Measurements from ENCODE around the gene GALR2.
"Not testable (repeated sequence)": the region's sequence is repeated elsewhere in the genome, so short reads cannot be mapped to it uniquely, and the experiment has no call there.

GALR2 gene

DNA sequence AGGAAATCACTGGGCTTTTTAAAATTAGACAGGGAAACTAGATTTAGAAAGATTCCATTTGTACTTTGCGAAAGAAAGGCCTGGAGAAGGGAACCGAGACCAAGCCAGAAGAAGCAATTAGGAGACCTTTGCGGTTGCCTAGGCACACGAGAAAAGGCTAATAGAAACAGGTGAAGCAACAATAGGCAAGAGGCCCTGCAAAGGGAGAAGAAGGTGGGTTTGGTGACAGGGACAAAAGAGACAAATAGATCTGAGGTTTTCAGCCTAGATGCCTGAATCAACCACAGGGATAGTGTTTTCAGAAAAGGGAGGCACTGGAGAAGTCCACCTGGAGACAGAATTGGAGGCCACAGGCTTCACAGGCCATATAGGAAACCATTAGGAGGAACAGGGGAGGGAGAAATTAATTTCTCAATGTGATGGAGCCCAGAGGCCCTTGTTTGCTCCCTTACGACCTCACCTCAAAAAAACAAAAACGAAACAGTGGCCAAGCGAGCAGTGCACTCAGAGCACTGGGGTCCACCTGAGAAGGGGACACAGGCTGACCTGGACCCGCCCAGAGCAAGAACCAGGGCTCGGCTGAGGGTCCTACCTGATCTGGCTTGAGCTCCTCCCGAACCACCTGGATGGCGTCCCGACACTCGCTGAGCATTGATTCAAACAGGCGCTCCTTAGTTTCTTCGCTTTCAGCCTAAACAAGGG, 24.6 kb upstream of the GALR2 start:
- no peak for DNase-seq

- no peak for DNase-seq
Measured at GRCh38 chr17:76050538-76051467, 23.8 kb upstream of the GALR2 start.

DNA sequence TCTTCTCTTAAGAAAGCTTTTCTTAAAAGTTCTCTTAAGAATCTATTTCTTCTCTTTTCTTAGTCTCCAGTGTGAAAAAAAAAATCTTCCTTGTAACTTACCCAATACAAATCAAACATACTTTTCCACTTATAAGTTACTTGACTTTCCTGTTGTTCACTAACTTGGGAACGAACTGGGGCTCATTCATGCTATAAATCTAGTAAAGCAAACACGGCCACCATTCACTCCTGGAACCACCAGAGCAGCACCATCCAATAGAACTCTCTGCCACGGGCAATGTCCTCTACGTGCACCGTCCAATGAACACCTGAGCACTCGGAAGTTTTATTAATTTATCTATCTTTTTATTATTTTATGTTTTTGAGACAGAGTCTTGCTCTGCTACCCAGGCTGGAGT, 23.0 kb upstream of the GALR2 start:
- DNase-seq: no peak

DNA sequence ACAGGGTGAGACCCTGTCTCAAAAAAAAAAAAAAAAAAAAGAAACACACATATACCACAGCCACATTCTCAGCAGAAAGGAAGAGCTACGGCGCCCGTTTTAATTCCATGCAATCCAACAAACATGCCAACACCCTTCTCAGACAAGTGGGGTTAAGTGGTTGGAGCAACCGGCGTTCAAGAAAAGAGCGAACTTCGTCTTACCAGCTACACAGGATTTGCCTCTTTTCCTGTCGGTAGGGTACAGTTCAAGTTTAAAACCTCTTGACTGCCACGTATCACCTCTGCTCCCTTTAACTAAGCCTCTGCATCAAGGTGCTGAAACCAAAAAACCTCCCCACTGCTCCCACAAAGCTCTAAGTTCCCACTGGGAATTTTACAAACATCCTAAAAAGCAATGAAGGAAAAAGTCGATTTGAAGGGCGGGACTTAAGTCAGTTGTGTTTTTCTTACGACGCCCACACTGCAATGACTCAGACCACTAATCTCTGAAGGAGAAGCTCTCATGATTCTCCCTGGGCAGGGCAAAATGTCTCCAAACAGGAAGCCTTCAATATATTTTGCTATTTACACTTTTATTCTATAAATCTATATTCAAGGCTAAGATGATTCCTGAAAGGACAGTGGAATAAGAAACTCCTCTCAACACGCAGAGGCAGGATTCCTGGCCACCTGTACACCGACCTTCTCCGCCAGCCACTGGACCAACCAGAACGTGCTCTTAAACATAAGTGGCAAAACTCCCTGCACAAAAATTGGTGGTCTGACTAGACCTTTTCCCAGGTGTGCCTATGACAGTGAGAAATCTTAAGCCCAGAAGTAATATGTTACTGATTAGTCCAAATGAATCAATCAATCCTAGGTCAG, 21.1 kb upstream of the GALR2 start:
- no peak for DNase-seq

DNA sequence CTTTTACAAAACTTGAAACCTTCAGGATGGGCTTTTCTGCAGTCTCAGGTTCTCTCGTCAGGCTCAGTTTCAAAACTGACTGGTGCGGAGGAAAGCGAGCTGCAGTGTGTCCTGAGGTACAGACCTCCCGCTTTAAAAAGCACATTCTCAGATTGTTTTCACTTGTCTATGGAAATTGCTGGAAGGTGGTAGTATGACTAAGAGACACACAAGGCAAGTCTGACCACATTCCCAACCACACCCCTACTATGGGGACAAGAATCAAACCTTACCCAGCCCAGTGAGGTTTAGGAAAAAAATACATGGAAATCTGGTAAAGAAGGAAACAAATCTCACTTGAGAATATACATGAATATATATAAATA, 20.5 kb upstream of the GALR2 start:
- no peak for DNase-seq

DNA sequence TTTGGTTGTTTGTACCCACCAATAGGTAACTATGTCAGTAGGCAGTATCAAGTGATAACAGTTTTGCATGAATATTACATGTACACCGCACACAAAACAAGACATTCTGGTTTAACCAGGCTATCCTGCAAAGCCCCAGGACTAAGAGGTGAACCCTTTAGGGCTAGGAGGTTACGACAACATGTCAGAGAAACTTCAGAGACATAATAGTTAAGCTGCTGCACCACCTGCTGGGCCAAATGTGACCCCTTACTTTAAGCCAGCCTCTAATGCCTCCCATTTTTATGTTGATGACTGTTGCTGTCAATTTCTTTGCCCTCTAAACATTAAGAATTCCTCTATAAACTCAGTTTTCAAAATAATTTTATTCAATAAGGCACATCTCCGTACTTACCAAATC, 17.7 kb upstream of the GALR2 start:
- DNase-seq: no peak

GRCh38 chr17:76058264-76058663, 16.3 kb upstream of the GALR2 start:
- not testable (repeated sequence) for DNase-seq

DNA sequence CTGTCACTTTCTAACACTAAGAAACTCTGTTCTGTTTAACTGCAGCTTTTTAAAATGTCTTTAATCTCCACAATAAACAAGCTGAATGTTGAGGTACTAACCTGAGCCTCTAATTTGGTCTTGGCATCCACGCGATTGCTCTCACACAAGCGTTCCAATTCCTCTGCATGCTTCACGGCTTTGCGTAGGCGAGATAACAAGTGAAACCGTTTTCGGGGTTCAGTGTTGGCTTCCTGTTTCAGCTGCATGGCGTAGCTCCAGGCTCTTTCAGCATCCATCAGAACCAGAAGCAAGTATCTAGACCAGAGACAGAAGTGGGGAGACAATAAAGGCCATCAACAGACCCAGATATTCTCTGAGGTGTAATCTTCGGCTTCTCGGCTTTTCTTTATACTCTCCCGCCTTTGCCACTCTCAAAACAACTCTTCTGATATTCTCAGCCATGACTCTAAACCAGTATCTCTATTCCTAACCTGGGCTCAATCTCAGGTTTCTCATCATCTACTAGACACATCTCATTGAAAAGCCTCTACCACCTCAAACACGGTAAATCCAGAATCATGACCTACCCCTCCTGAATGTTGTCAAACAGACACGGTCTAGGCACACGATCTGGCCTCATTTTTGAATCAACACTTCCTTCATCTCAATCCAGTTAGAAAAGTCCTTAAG, 10.6 kb upstream of the GALR2 start:
- DNase-seq: no peak

DNA sequence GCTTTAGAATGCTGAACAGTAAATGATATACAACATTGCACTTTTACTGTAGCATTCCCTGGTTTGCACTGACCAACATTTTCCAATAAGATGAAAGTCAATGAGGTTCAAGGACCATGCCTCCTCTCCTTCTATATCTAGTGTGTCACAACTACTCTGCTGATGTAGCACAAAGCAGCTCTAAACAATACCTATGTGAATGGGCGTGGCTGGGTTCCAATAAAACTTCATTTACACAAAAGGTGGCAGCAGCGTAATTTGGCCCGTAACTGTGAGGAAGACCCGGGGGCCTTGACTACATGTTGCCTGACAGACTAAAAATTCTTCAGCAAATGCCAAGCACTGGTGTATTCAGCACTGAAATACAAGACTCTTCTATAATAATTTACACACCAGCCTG, 8.8 kb upstream of the GALR2 start:
- DNase-seq: no peak

- DNase-seq: no peak
Measured at GRCh38 chr17:76071531-76072147, 2.9 kb upstream of the GALR2 start.

- peak; percentile 78 to 98 (median 94) for DNase-seq
Measured at GRCh38 chr17:76072148-76072858, 2.3 kb upstream of the GALR2 start, which contains the start of gene SRP68. Gene SRP68 (minus strand): TSS chr17:76072517. CDS start chr17:76072491, 26 bp downstream.

DNA sequence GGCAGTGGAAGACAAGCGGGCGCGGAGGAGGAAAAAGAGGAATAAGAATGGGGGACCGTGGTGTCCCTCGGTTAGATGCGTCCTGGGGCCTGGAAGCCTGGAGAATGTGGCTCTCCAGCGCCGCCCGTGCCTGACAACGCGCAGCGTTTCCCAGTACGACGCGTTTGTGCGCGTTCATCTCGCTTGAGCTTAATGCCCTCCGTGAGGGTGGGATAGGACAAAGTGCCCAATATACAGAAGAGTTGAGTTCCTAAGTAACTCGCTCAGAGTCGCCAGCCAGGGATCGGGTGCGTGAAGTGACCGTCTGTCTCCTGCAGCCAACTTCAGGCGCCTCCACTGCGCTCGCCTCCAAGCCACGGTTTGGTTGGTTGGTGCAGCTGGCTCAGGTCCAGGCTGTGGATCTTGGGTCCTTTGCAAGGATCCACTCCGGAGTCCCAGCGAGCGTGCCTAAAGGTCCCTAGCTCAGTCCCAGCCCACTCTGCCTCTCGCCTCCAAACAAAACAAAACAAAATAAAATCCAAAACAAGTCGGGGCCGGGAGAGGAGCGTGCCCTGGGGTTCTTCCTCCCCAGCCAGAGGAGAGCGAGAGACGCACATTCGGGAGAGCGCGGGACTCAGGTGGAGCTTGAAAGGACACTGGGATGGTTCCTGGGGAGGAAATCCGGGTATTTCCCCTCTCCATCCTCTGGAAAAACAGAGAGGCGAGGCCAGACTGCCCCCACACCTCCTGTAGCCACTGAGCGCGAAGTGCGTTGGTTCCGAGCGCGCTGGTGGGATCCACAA, 974 bp downstream of the GALR2 start:
- no peak for DNase-seq

- no peak for DNase-seq
Measured at GRCh38 chr17:76076146-76076764, 1.7 kb downstream of the GALR2 start.

DNA sequence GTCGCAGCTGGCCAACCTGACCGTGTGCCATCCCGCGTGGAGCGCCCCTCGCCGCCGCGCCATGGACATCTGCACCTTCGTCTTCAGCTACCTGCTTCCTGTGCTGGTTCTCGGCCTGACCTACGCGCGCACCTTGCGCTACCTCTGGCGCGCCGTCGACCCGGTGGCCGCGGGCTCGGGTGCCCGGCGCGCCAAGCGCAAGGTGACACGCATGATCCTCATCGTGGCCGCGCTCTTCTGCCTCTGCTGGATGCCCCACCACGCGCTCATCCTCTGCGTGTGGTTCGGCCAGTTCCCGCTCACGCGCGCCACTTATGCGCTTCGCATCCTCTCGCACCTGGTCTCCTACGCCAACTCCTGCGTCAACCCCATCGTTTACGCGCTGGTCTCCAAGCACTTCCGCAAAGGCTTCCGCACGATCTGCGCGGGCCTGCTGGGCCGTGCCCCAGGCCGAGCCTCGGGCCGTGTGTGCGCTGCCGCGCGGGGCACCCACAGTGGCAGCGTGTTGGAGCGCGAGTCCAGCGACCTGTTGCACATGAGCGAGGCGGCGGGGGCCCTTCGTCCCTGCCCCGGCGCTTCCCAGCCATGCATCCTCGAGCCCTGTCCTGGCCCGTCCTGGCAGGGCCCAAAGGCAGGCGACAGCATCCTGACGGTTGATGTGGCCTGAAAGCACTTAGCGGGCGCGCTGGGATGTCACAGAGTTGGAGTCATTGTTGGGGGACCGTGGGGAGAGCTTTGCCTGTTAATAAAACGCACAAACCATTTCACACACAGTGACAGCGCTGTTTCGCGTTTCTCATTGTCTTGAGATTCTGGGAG, 2.4 kb downstream of the GALR2 start:
- DNase-seq: no peak

GRCh38 chr17:76077584-76078110, 3.1 kb downstream of the GALR2 start:
- DNase-seq: no peak

DNA sequence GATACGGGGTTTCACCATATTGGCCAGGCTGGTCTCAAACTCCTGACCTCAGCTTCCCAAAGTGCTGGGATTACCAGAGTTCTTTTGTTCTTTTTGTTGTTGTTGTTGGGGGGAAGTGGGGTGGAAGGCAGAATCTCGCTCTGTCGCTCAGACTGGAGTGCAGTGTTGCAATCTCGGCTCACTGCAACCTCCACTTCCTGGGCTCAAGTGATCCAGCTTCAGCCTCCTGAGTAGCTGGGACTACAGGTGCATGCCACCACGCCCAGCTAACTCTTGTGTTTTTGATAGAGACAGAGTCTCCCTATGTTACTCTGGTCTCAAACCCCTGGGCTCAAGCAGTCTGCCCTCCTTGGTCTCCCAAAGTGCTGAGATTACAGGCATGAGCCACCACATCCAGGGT, 3.8 kb downstream of the GALR2 start:
- not testable (repeated sequence) for DNase-seq

GRCh38 chr17:76078860-76079534, 4.4 kb downstream of the GALR2 start, which contains the start of gene ZACN:
Gene ZACN (plus strand): TSS chr17:76079182. CDS start chr17:76079265, 83 bp downstream.
- no peak for DNase-seq

Data from hypothalamus (tissue), 51 donors.